ENCODE results near the gene SDK2. TPM values are rescaled to one million over a fixed set of nuclear protein-coding genes. Genes with fewer than 3 reads are reported as not detected.

The SDK2 gene
- total RNA-seq, 2 donors from 2014 or later = 0.94 to 2.1 TPM

GRCh38 chr17:73621685-73622084, 22.6 kb downstream of the SDK2 start:
- intact Hi-C loops (cut with DNase I) = no loop called here
- ATAC-seq = no peak

GRCh38 chr17:73620414-73620813, 23.8 kb downstream of the SDK2 start:
- intact Hi-C loops (cut with DNase I) = no loop called here
- DNase-seq (no peak), ATAC-seq (no peak)

More at GRCh38 chr17:73621685-73622084, 22.6 kb downstream of the SDK2 start:
- DNase-seq = no peak

- intact Hi-C loops (cut with DNase I) = no loop called here
- DNase-seq (no peak), ATAC-seq (no peak)
These were observed 26.7 kb downstream of the SDK2 start for GRCh38 chr17:73617501-73617900.

GRCh38 chr17:73616873-73617404, 27.3 kb downstream of the SDK2 start:
- ATAC-seq = no peak
- no peak for DNase-seq
- intact Hi-C loops (cut with DNase I) = no loop called here

- intact Hi-C loops (cut with DNase I) = no loop called here
- DNase-seq (no peak), ATAC-seq (no peak)
These were observed 27.9 kb downstream of the SDK2 start for GRCh38 chr17:73616120-73616872.

- ATAC-seq = no peak
These were observed 30.0 kb downstream of the SDK2 start for GRCh38 chr17:73614256-73614655.

GRCh38 chr17:73613271-73614233, 30.7 kb downstream of the SDK2 start:
- ATAC-seq (no peak), DNase-seq (no peak)
- intact Hi-C loops (cut with DNase I) = no loop called here

More at GRCh38 chr17:73614256-73614655, 30.0 kb downstream of the SDK2 start:
- no peak for DNase-seq
- intact Hi-C loops (cut with DNase I) = no loop called here

- ATAC-seq (no peak), DNase-seq (no peak)
- intact Hi-C loops (cut with DNase I) = no loop called here
These were observed 32.2 kb downstream of the SDK2 start for GRCh38 chr17:73612031-73612472.

- no peak for ATAC-seq
- no peak for DNase-seq
- intact Hi-C loops (cut with DNase I) = no loop called here
These were observed 32.6 kb downstream of the SDK2 start for GRCh38 chr17:73611630-73612029.

GRCh38 chr17:73610331-73610911, 33.8 kb downstream of the SDK2 start:
- no peak for ATAC-seq
- DNase-seq = no peak

GRCh38 chr17:73609758-73610157, 34.5 kb downstream of the SDK2 start:
- ATAC-seq = no peak
- intact Hi-C loops (cut with DNase I) = loop anchor here in 1 of 2 donors (10.0 kb wide), 1 partner anchor 445 kb away; the partner anchor contains the start of gene SSTR2
- no peak for DNase-seq

More at GRCh38 chr17:73610331-73610911, 33.8 kb downstream of the SDK2 start:
- intact Hi-C loops (cut with DNase I) = no loop called here

GRCh38 chr17:73609060-73609459, 35.2 kb downstream of the SDK2 start:
- DNase-seq (no peak), ATAC-seq (no peak)
- intact Hi-C loops (cut with DNase I) = loop anchor here in 1 of 2 donors (10.0 kb wide), 1 partner anchor 444 kb away; the partner anchor contains the start of gene SSTR2

GRCh38 chr17:73605444-73605843, 38.8 kb downstream of the SDK2 start:
- intact Hi-C loops (cut with DNase I) = loop anchor here in 1 of 2 donors (10.0 kb wide), 1 partner anchor 441 kb away; the partner anchor contains the start of gene SSTR2
- ATAC-seq = no peak
- DNase-seq = no peak

- no peak for DNase-seq
- intact Hi-C loops (cut with DNase I) = loop anchor here in 1 of 2 donors (10.0 kb wide), 1 partner anchor 440 kb away; the partner anchor contains the start of gene SSTR2
- no peak for ATAC-seq
These were observed 39.8 kb downstream of the SDK2 start for GRCh38 chr17:73604476-73604875.

- no peak for DNase-seq
These were observed 40.3 kb downstream of the SDK2 start for GRCh38 chr17:73603971-73604370.

GRCh38 chr17:73600103-73600871, 44.0 kb downstream of the SDK2 start:
- no peak for ATAC-seq

More at GRCh38 chr17:73603971-73604370, 40.3 kb downstream of the SDK2 start:
- no peak for ATAC-seq
- intact Hi-C loops (cut with DNase I) = loop anchor here in 1 of 2 donors (10.0 kb wide), 1 partner anchor 439 kb away; the partner anchor contains the start of gene SSTR2

GRCh38 chr17:73599599-73599998, 44.6 kb downstream of the SDK2 start:
- ATAC-seq (no peak), DNase-seq (no peak)
- intact Hi-C loops (cut with DNase I) = no loop called here

More at GRCh38 chr17:73600103-73600871, 44.0 kb downstream of the SDK2 start:
- no peak for DNase-seq
- intact Hi-C loops (cut with DNase I) = loop anchor here in 1 of 2 donors (10.0 kb wide), 1 partner anchor 435 kb away; the partner anchor contains the start of gene SSTR2

- DNase-seq (no peak), ATAC-seq (no peak)
- intact Hi-C loops (cut with DNase I) = no loop called here
These were observed 46.0 kb downstream of the SDK2 start for GRCh38 chr17:73598212-73598611.

All from left cardiac atrium (tissue), 4 donors.